HG02970 (cell line): Measurements from ENCODE around the gene ZNF141.
"Not testable (repeated sequence)": the region's sequence is repeated elsewhere in the genome, so short reads cannot be mapped to it uniquely, and the experiment has no call there.

Experiments used
- ATAC-seq: cut with Tn5 transposase; IDR thresholded peaks from one replicate; pipeline ENCODE4 v1.9.1; 2021; ENCODE audit warnings: mild to moderate bottlenecking, moderate library complexity, moderate number of reproducible peaks; ENCODE audit not compliant: unreplicated experiment, low FRiP score

The ZNF141 gene

DNA sequence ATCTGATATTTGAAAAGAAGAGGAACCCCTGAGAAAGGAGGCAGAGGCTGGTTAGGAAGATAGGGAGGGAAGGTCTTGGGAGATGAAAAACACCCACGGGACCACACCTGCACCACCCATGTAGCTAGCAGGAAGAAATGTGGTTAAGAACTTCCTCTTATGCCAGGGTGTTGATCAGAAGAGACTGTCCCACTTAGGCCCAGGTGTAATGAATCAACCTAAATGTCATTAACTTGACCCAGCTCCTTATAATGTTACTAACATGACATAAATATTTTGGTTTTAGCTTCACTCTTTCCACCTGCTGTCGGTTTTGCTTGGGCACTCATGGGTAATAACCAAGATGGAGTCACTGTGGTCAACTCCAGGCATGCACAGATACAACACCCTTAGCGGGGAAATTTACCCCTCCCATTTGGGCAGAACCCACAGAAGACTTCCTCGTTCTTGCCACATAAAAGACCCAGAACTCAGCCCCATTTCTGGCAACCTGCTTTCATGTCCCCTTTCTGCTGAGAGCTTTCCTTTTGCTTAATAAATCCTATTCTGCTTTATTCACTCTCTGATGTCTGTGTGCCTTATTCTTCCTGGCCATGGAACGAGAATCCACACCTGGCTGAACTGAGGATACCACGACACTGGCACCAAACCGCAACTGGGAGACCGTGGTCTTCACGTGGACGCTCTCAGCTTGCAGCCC lies 46.8 kb downstream of the ZNF141 start:
- no peak for ATAC-seq

DNA sequence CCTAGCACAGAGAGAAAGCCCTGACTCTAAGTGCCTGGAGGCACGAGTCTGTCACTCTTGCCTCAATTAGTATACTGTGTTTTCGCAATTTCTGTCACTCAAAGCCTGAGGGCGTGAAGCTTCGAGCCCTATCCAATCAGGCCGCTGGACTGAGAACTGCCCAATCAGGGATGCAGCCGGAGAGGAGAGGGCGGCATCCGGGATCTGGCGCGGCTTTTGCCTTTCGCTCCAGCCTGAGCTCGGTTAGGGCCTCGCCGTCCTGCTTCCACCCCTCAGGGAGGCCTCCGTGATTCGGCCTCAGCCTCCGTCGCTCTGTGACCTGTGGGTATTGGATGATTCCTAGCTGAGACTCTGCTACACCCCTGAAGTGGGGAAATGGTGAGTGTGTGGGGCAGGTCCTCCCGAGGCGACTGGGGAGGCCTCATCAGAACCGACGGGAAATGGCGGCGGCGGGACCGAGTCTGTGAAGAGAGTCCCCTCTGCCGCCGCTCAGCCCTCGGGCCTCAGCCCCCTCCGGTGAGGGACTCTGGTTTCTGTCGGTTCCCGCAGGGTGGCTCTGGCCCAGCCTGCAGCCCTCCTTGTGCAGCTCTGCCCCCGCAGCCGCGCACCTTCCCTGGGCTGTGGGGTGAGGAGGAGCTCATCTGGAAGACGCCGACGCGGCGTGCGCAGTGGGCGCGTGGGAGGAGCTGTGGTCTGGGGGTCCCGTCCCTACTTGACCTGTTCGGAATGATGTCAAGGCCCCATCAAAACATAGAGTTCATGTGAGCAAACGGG lies 48.5 kb downstream of the ZNF141 start:
- ATAC-seq = no peak

DNA sequence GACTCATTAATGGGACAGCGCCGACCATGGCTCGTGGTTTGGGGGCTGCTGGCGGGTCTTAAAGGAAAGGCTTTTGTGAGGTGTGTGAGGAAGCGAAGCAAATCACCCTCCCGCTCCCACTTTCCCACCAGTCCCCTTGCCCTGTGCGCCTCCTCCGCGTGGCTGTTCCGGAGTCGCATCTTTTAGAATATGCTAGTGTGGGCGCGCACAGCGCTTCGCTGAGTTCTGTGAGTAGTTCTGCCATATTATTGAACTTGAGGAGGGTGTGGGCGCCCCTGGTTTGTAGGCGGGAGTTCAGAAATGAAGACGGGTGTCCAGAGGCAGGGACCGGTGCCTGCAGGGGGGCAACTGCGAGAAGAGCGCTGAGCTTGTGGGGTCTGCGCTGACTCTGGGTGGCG lies 49.1 kb downstream of the ZNF141 start:
- ATAC-seq = no peak

DNA sequence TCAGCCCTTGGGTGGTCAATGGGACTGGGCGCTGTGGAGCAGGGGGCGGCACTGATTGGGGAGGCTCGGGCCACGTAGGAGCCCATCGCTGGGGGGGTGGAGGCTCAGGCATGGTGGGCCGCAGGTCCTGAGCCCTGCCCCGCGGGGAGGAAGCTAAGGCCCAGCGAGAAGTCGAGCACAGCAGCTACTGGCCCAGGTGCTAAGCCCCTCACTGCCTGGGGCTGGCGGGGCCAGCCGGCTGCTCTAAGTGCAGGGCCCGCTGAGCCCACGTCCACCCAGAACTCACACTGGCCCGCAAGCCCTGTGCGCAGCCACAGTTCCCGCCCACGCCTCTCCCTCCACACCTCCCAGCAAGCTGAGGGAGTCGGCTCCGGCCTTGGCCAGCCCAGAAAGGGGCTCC lies 66.4 kb downstream of the ZNF141 start:
- ATAC-seq = no peak

DNA sequence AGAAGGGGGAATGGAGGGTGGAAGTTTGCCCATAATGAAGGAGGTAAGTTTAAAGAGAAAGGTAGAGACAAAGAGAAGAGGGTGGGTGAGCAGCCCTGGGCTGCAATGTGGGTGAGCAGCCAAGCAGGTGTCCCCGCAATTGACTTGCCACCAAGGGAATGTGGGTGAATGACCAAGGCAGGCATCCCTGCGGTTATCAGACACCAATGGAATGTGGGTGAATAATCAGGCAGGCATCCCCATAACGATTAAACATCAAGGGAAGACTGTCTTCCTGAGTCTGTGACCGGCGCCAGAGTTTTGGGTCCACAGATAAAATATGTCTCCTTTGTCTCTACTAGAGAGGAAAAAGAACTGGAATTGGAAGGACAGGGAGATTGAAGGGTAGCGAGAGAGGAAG lies 70.7 kb downstream of the ZNF141 start:
- ATAC-seq = not testable (repeated sequence)

DNA sequence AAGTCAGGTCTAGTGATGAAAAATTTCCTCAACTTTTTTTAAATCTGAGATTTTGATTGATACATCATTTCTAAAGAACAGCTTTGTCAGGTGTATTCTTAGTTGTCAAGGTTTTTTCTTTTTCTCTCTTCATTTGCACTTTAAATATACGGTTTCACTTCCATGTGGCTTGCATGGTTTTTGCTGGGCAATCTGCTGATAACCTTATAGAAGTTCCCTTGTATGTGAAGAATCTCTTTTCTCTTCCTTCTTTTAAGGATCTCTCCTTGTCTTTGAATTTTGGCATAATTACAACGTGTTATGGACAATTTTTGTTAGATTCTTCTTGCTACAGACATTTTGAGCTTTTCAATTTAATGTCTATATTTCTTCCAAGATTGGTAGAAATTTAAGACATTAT lies 85.0 kb downstream of the ZNF141 start:
- no peak for ATAC-seq
